OCI-LY1 (cell line): Measurements from ENCODE around the gene TTC28.

Experiments used
- CTCF ChIP-seq: fragments of 200-600 bp; sonication (generic), shearing (Covaris generic); IDR thresholded peaks from 2 replicates; pipeline ENCODE4 v1.5.1; 2017; ENCODE audit warnings: mild to moderate bottlenecking, antibody characterized with exemption, low read length, moderate library complexity, mixed read lengths
- EZH2 ChIP-seq: fragments of 200-600 bp; sonication (generic), shearing (Covaris generic); IDR thresholded peaks from 2 replicates; pipeline ENCODE4 v1.8.0; 2017; ENCODE audit warnings: borderline replicate concordance, mixed run types, mild to moderate bottlenecking, antibody characterized with exemption, low read length, moderate library complexity, mixed read lengths

GRCh38 chr22:28172892-28173670 lies 506.6 kb downstream of the TTC28 start:
- TF ChIP-seq EZH2 (no peak), CTCF (no peak)
